SK-N-SH treated with all-trans-retinoic acid at 6 μM for 48 hours (cell line): ENCODE data around the gene ADAMTS17.

Experiments
- BACH2 ChIP-seq: fragments of 250-450 bp; sonication (Bioruptor Pico); IDR thresholded peaks from 2 replicates; pipeline ENCODE4 v1.9.0; 2021; ENCODE audit warnings: mild to moderate bottlenecking, borderline replicate concordance
- CREB5 ChIP-seq: fragments of 250-450 bp; sonication (Bioruptor Pico); IDR thresholded peaks from 2 replicates; pipeline ENCODE4 v1.5.1; 2020; ENCODE audit warnings: low read depth, mild to moderate bottlenecking, moderate library complexity
- ISL1 ChIP-seq: fragments of 250-450 bp; sonication (Bioruptor Pico); IDR thresholded peaks from 2 replicates; pipeline ENCODE4 v2.1.2; 2022; ENCODE audit warnings: mild to moderate bottlenecking, moderate library complexity
- PATZ1 ChIP-seq: fragments of 250-450 bp; sonication (Bioruptor Pico); IDR thresholded peaks from 2 replicates; pipeline ENCODE4 v1.8.0; 2020; ENCODE audit warnings: mild to moderate bottlenecking, moderate library complexity, borderline replicate concordance
- PPARA ChIP-seq: fragments of 250-450 bp; sonication (Bioruptor Pico); IDR thresholded peaks from 2 replicates; pipeline ENCODE4 v1.5.0; 2020; ENCODE audit warnings: mild to moderate bottlenecking, borderline replicate concordance
- RARB ChIP-seq: fragments of 250-450 bp; sonication (Bioruptor Pico); IDR thresholded peaks from 2 replicates; pipeline ENCODE4 v1.8.0; 2021; ENCODE audit warnings: mild to moderate bottlenecking, moderate library complexity
- TCF4 ChIP-seq: fragments of 250-450 bp; sonication (Bioruptor Pico); IDR thresholded peaks from 2 replicates; pipeline ENCODE4 v1.8.0; 2021; ENCODE audit warnings: mild to moderate bottlenecking, moderate library complexity, borderline replicate concordance
- ZFP3 ChIP-seq: fragments of 250-450 bp; sonication (Bioruptor Pico); IDR thresholded peaks from 2 replicates; pipeline ENCODE4 v1.5.0; 2020; ENCODE audit warnings: mild to moderate bottlenecking, moderate library complexity

DNA sequence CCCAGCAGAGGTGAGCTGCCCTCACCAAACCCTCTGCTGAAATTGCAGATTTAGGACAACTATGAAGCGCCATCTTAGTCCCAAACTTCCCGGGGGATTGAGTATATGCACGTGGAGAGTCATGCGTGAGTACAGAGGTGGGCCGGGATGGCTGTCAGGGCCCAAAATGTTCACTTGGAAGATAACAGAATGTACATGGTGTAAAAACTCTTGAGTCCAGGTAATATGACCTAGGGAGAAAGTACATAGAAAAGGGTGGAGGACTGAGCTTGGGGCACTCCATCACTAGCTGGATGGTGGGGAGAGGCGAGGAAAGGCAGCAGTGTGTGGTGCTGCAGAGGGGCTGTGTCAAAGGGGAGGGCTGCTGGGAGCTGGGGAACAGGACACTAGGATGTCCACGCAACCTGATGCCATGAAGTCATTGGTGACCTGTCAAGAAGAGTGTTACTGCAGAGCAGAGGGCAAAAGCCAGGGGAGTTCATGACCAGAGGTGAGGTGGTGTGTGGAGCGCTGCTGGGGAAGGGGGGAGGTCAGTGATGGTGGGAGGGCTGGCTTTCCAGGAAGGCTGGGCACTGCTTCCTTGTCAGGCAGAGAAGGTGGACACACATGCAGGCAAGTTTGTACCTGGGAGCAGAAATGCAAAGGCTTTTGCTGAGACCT is 372.4 kb downstream of the ADAMTS17 start:
- TF ChIP-seq BACH2 (CRISPR knock-in tag) (no peak), PATZ1 (CRISPR knock-in tag) (no peak), PPARA (CRISPR knock-in tag) (no peak), RARB (CRISPR knock-in tag) (no peak), ISL1 (CRISPR knock-in tag) (no peak), CREB5 (CRISPR knock-in tag) (no peak), TCF4 (no peak), ZFP3 (CRISPR knock-in tag) (no peak)
